CD4-positive, alpha-beta memory T cell (primary cell): Measurements from ENCODE around the gene TXN2. TPM values are rescaled to one million over a fixed set of nuclear protein-coding genes. Genes with fewer than 3 reads are reported as not detected.
"Not testable (repeated sequence)": the region's sequence is repeated elsewhere in the genome, so short reads cannot be mapped to it uniquely, and the experiment has no call there.

Experiments used
- CTCF ChIA-PET: fragments of 350-600 bp; sonication (Branson Sonifier 250); formaldehyde crosslinking; loops from one replicate; lab custom pipeline; 2021; ENCODE audit warnings: inconsistent platforms; ENCODE audit not compliant: partially characterized antibody; lab: Charles Lee
- POLR2A ChIA-PET: fragments of 350-600 bp; sonication (Branson Sonifier 250); formaldehyde crosslinking; loops from one replicate; lab custom pipeline; 2021; ENCODE audit not compliant: partially characterized antibody; lab: Charles Lee
- DNase-seq, 5 donors: peaks; one replicate each; pipeline versions ENCODE4 v3.0.0 to v3.0.0-alpha.2; 2020 to 2022; ENCODE audit warnings: mixed read lengths in 1 of 5
- H3K27ac ChIP-seq: one replicate; pipeline ENCODE4 v1.7.0; 2013; ENCODE audit warnings: low read depth, low read length
- H3K27me3 ChIP-seq: 2 replicates; pipeline ENCODE4 v1.7.0; 2013; ENCODE audit warnings: mild to moderate bottlenecking, low read length, moderate library complexity; ENCODE audit not compliant: insufficient read depth
- H3K36me3 ChIP-seq: 2 replicates; pipeline ENCODE4 v1.7.0; 2013; ENCODE audit warnings: mild to moderate bottlenecking, low read length, moderate library complexity; ENCODE audit not compliant: insufficient read depth
- H3K4me1 ChIP-seq: 2 replicates; pipeline ENCODE4 v1.7.0; 2013; ENCODE audit warnings: mild to moderate bottlenecking, low read length, moderate library complexity; ENCODE audit not compliant: insufficient read depth
- H3K4me3 ChIP-seq, 2 donors: one replicate each; pipeline ENCODE4 v1.7.0; 2013; ENCODE audit warnings: low read length in 2 of 2, mild to moderate bottlenecking in 1 of 2
- H3K9me3 ChIP-seq, 2 donors: one replicate each; pipeline ENCODE4 v1.7.0; 2013; ENCODE audit warnings: low read length in 2 of 2, control low read depth in 1 of 2; ENCODE audit not compliant: control insufficient read depth in 1 of 2
- H3K27ac Mint-ChIP-seq, 7 donors: one replicate each; pipeline ENCODE4 v1.8.0; 2020 to 2021; ENCODE audit warnings: mixed read lengths in 7 of 7, mild to moderate bottlenecking in 6 of 7, inconsistent platforms in 3 of 7, moderate library complexity in 3 of 7
- H3K27me3 Mint-ChIP-seq, 2 donors: one replicate each; pipeline ENCODE4 v1.8.0; 2020 to 2021; ENCODE audit warnings: mixed read lengths in 2 of 2
- H3K36me3 Mint-ChIP-seq, 2 donors: one replicate each; pipeline ENCODE4 v1.8.0; 2020 to 2021; ENCODE audit warnings: mixed read lengths in 2 of 2, inconsistent platforms in 1 of 2, mild to moderate bottlenecking in 1 of 2
- H3K4me1 Mint-ChIP-seq, 4 donors: one replicate each; pipeline ENCODE4 v1.8.0; 2020 to 2021; ENCODE audit warnings: mixed read lengths in 4 of 4, mild to moderate bottlenecking in 1 of 4
- H3K4me3 Mint-ChIP-seq, 8 donors: one replicate each; pipeline ENCODE4 v1.8.0; 2020 to 2021; ENCODE audit warnings: mixed read lengths in 8 of 8, mild to moderate bottlenecking in 7 of 8, moderate library complexity in 6 of 8, inconsistent platforms in 3 of 8
- H3K9me3 Mint-ChIP-seq, 8 donors: one replicate each; pipeline ENCODE4 v1.8.0; 2020 to 2021; ENCODE audit warnings: mixed read lengths in 8 of 8, mild to moderate bottlenecking in 5 of 8, inconsistent platforms in 3 of 8, moderate library complexity in 1 of 8
- intact Hi-C: fragments of 100-400 bp; cut with micrococcal nuclease; formaldehyde crosslinking; loops from one replicate; pipeline ENCODE4 v1.15.1; 2023
- polyA plus RNA-seq, 2 donors: library from polyadenylated mRNA; unstranded; fragments of 300-500 nt; fragmentation: Illumina TruSeq; gene quantifications; one replicate each; pipeline ENCODE4 v1.2.3, GENCODE V29; 2021
- total RNA-seq, 2 experiments: library from RNA; stranded (reverse); gene quantifications; one replicate each; pipeline ENCODE4 v1.2.3, GENCODE V29; 2021

Gene TXN2
- total RNA-seq (10 to 100 TPM; 33.5 to 34.5 TPM), polyA plus RNA-seq (100 to 1,000 TPM; 103 to 148 TPM)

- ChIA-PET POLR2A (interaction anchor here (0.6 to 2.8 kb wide), 30 partner anchors 9 to 833 kb away, joined by 3 to 33 read pairs (median 5); partner anchors contain the start of genes APOL2, APOL6, EIF3D and MYH9), CTCF (interaction anchor here (3.2 to 3.5 kb wide), 2 partner anchors 11 to 181 kb away, joined by 13 to 16 read pairs; no protein-coding TSS in a partner anchor)
- Histone ChIP-seq H3K4me3 (peak within 1 kb of the TSS; percentile 80 to 86), H3K9me3 (no peaks in the 10 kb centered on the region), H3K4me1 (peaks cover 22% of the 10 kb centered on the region), H3K27me3 (no peaks in the 10 kb centered on the region), H3K27ac (peak within 1 kb of the TSS; percentile 80), H3K36me3 (peaks cover 23% of the 10 kb centered on the region)
- H3K4me1 Mint-ChIP-seq: peaks cover 12 to 31% (median 17%) of the 10 kb centered on the region in 4 donors
- H3K36me3 Mint-ChIP-seq: peaks cover 9 to 25% of the 10 kb centered on the region in 2 donors
- peaks cover 0 to 3% of the 10 kb centered on the region in 2 donors for H3K27me3 Mint-ChIP-seq
- H3K27ac Mint-ChIP-seq: peak within 1 kb of the TSS; percentile 93 to 100 (median 99)
- no peaks in the 10 kb centered on the region for H3K9me3 Mint-ChIP-seq
- H3K4me3 Mint-ChIP-seq: peak within 1 kb of the TSS; percentile 90 to 100 (median 98)
- intact Hi-C loops: loop anchor here (1.0 to 10.0 kb wide), 6 partner anchors 26 to 417 kb away; partner anchors contain the start of genes EIF3D and FOXRED2
- DNase-seq: peak; percentile 97 to 99 (median 97)
These were observed at the start of gene TXN2 for GRCh38 chr22:36481393-36482168. Gene TXN2, minus strand, starts transcription at chr22:36481640. Its CDS starts 803 bp downstream, at chr22:36480837.

- ChIA-PET POLR2A (interaction anchor here (0.7 to 3.4 kb wide), 16 partner anchors 9 to 1179 kb away, joined by 3 to 41 read pairs (median 4); partner anchors contain the start of genes APOL2, FOXRED2, IFT27 and TXN2), CTCF (no interaction called here)
- Mint-ChIP-seq H3K27me3 (peaks cover 1% of the 10 kb centered on the region in 2 donors), H3K9me3 (peaks cover 0 to 3% (median 0%) of the 10 kb centered on the region in 8 donors), H3K4me1 (peaks cover 11 to 30% (median 16%) of the 10 kb centered on the region in 4 donors), H3K4me3 (peak within 1 kb of the TSS; percentile 89 to 97 (median 95)), H3K27ac (peak within 1 kb of the TSS; percentile 95 to 99 (median 99)), H3K36me3 (peaks cover 26 to 39% of the 10 kb centered on the region in 2 donors)
- no peaks in the 10 kb centered on the region for H3K27me3 ChIP-seq
- no peaks in the 10 kb centered on the region for H3K9me3 ChIP-seq
- intact Hi-C loops: loop anchor here (1.0 to 5.0 kb wide), 5 partner anchors 18 to 448 kb away; partner anchors contain the start of genes FOXRED2, IFT27 and TXN2
- DNase-seq: peak; percentile 98 to 100 (median 99)
- H3K27ac ChIP-seq: peak within 1 kb of the TSS; percentile 87
- H3K4me1 ChIP-seq: peaks cover 20% of the 10 kb centered on the region
- H3K36me3 ChIP-seq: peaks cover 21% of the 10 kb centered on the region
- peak within 1 kb of the TSS; percentile 79 to 94 for H3K4me3 ChIP-seq
These were observed 47.6 kb upstream of the TXN2 start, which contains the start of gene EIF3D for GRCh38 chr22:36528795-36529751. Gene EIF3D, minus strand, starts transcription at chr22:36529166. Its CDS starts 3,045 bp downstream, at chr22:36526121.

- H3K9me3 Mint-ChIP-seq: peaks cover 0 to 3% (median 0%) of the 10 kb centered on the region in 8 donors
- H3K4me1 Mint-ChIP-seq: peaks cover 11 to 35% (median 16%) of the 10 kb centered on the region in 4 donors
- H3K36me3 ChIP-seq: peaks cover 28% of the 10 kb centered on the region
- no peaks in the 10 kb centered on the region for H3K27me3 ChIP-seq
- H3K27ac Mint-ChIP-seq: peak overlapping the region; percentile 95 to 99 (median 99)
- POLR2A ChIA-PET: interaction anchor here (0.7 to 3.4 kb wide), 9 partner anchors 10 to 906 kb away, joined by 3 to 41 read pairs (median 4); partner anchors contain the start of genes APOL2, FOXRED2 and TXN2
- H3K4me1 ChIP-seq: peaks cover 20% of the 10 kb centered on the region
- DNase-seq: no peak
- peak overlapping the region; percentile 89 to 97 (median 95) for H3K4me3 Mint-ChIP-seq
- peaks cover 1% of the 10 kb centered on the region in 2 donors for H3K27me3 Mint-ChIP-seq
- H3K27ac ChIP-seq: peak overlapping the region; percentile 87
- CTCF ChIA-PET: interaction anchor here (0.7 to 1.0 kb wide), 2 partner anchors 16 to 17 kb away, joined by 3 read pairs; no protein-coding TSS in a partner anchor
- peak overlapping the region; percentile 79 to 94 for H3K4me3 ChIP-seq
- H3K9me3 ChIP-seq: no peaks in the 10 kb centered on the region
- H3K36me3 Mint-ChIP-seq: peaks cover 34 to 46% of the 10 kb centered on the region in 2 donors
- intact Hi-C loops: loop anchor here (5.0 kb wide), 1 partner anchor 449 kb away; no protein-coding TSS in a partner anchor
These were observed 46.9 kb upstream of the TXN2 start for GRCh38 chr22:36528341-36528740.

- intact Hi-C loops: no loop called here
These were observed 41.2 kb upstream of the TXN2 start for GRCh38 chr22:36522662-36523061.

GRCh38 chr22:36520423-36520822 lies 39.0 kb upstream of the TXN2 start:
- Mint-ChIP-seq H3K36me3 (peaks cover 68 to 92% of the 10 kb centered on the region in 2 donors), H3K4me3 (no peak overlapping the region), H3K27me3 (no peaks in the 10 kb centered on the region), H3K9me3 (peaks cover 0 to 1% (median 0%) of the 10 kb centered on the region in 8 donors), H3K27ac (no peak overlapping the region), H3K4me1 (peaks cover 0 to 5% (median 3%) of the 10 kb centered on the region in 4 donors)
- Histone ChIP-seq H3K27me3 (no peaks in the 10 kb centered on the region), H3K9me3 (no peaks in the 10 kb centered on the region), H3K4me1 (no peaks in the 10 kb centered on the region), H3K36me3 (peaks cover 98% of the 10 kb centered on the region), H3K4me3 (no peak overlapping the region), H3K27ac (no peak overlapping the region)
- ChIA-PET POLR2A (no interaction called here), CTCF (interaction anchor here (1.1 kb wide), 1 partner anchor 13 kb away, joined by 3 read pairs; no protein-coding TSS in a partner anchor)
- intact Hi-C loops: no loop called here
- no peak for DNase-seq

More at GRCh38 chr22:36522662-36523061, 41.2 kb upstream of the TXN2 start:
- peaks cover 65 to 90% of the 10 kb centered on the region in 2 donors for H3K36me3 Mint-ChIP-seq
- peaks cover 1% of the 10 kb centered on the region for H3K4me1 ChIP-seq
- H3K27ac Mint-ChIP-seq: no peak overlapping the region
- H3K4me3 Mint-ChIP-seq: no peak overlapping the region
- ChIA-PET POLR2A (interaction anchor here (2.0 to 3.2 kb wide), 2 partner anchors 12 to 15 kb away, joined by 5 to 8 read pairs; partner anchors contain the start of gene FOXRED2), CTCF (interaction anchor here (1.2 kb wide), 1 partner anchor 11 kb away, joined by 3 read pairs; no protein-coding TSS in a partner anchor)
- H3K4me3 ChIP-seq: no peak overlapping the region
- H3K36me3 ChIP-seq: peaks cover 83% of the 10 kb centered on the region
- no peaks in the 10 kb centered on the region for H3K9me3 ChIP-seq
- H3K9me3 Mint-ChIP-seq: no peaks in the 10 kb centered on the region
- no peak overlapping the region for H3K27ac ChIP-seq
- DNase-seq: no peak
- peaks cover 6 to 15% (median 13%) of the 10 kb centered on the region in 4 donors for H3K4me1 Mint-ChIP-seq
- no peaks in the 10 kb centered on the region for H3K27me3 ChIP-seq
- H3K27me3 Mint-ChIP-seq: no peaks in the 10 kb centered on the region

GRCh38 chr22:36519906-36520305 lies 38.5 kb upstream of the TXN2 start:
- CTCF ChIA-PET: interaction anchor here (1.1 kb wide), 1 partner anchor 12 kb away, joined by 3 read pairs; no protein-coding TSS in a partner anchor
- H3K36me3 ChIP-seq: peaks cover 98% of the 10 kb centered on the region
- H3K27ac Mint-ChIP-seq, H3K27me3 ChIP-seq, POLR2A ChIA-PET, H3K4me1 Mint-ChIP-seq, H3K27me3 Mint-ChIP-seq, H3K4me3 Mint-ChIP-seq, H3K9me3 Mint-ChIP-seq, H3K9me3 ChIP-seq, H3K4me1 ChIP-seq, H3K4me3 ChIP-seq, intact Hi-C loops, H3K27ac ChIP-seq, DNase-seq: not testable (repeated sequence)
- H3K36me3 Mint-ChIP-seq: peaks cover 67 to 89% of the 10 kb centered on the region in 2 donors
